PC-9 (cell line): ENCODE results near the gene DPEP1.
"Not testable (repeated sequence)": the region's sequence is repeated elsewhere in the genome, so short reads cannot be mapped to it uniquely, and the experiment has no call there.

ENCODE experiments used
- EZH2 ChIP-seq: fragments of 200-600 bp; sonication (generic); IDR thresholded peaks from 2 replicates; pipeline ENCODE4 v1.8.0; 2017; ENCODE audit warnings: antibody characterized with exemption, low read depth
- TF ChIP-seq, protein P1 (sequence below): fragments of 200-600 bp; sonication (generic); conservative IDR thresholded peaks from 2 replicates; pipeline ENCODE4 v1.6.1; 2017; ENCODE audit warnings: mixed run types, antibody characterized with exemption, mild to moderate bottlenecking, moderate library complexity

DNA sequence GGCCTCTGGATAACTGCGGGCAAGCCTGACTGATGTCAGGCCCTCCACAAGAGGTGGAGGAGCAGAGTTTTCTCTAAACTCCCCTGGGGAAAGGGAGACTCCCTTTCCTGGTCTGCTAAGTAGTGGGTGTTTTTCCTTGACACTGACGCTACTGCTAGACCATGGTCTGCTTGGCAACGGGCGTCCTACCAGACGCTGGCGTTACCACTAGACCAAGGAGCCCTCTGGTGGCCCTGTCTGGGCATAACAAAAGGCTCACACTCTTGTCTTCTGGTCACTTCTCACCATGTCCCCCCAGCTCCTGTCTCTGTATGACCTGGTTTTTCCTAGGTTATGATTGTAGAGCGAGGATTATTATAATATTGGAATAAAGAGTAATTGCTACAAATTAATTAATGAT is 53.6 kb downstream of the DPEP1 start:
- TF ChIP-seq, protein P1, sequence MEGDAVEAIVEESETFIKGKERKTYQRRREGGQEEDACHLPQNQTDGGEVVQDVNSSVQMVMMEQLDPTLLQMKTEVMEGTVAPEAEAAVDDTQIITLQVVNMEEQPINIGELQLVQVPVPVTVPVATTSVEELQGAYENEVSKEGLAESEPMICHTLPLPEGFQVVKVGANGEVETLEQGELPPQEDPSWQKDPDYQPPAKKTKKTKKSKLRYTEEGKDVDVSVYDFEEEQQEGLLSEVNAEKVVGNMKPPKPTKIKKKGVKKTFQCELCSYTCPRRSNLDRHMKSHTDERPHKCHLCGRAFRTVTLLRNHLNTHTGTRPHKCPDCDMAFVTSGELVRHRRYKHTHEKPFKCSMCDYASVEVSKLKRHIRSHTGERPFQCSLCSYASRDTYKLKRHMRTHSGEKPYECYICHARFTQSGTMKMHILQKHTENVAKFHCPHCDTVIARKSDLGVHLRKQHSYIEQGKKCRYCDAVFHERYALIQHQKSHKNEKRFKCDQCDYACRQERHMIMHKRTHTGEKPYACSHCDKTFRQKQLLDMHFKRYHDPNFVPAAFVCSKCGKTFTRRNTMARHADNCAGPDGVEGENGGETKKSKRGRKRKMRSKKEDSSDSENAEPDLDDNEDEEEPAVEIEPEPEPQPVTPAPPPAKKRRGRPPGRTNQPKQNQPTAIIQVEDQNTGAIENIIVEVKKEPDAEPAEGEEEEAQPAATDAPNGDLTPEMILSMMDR, result peak; percentile 73
- TF ChIP-seq EZH2, result not testable (repeated sequence)
